Measurements from ENCODE around the gene RPL39L.

- TF ChIP-seq CTCF (IDR thresholded peaks at IDR 0.05) (peak in 1 of 6 experiments; percentile 2), POLR2A (IDR thresholded peaks at IDR 0.05) (no peak)
Observed at GRCh38 chr3:187139895-187140253, 578 bp upstream of the RPL39L start.

Measured in Peyer's patch (tissue), 4 donors.